Renal cortical epithelial cell (primary cell): ENCODE results near the gene OMA1. TPM values are rescaled to one million over a fixed set of nuclear protein-coding genes. Genes with fewer than 3 reads are reported as not detected.
"Not testable (repeated sequence)": the region's sequence is repeated elsewhere in the genome, so short reads cannot be mapped to it uniquely, and the experiment has no call there.

Source experiments
- DNase-seq: peaks from one replicate; pipeline ENCODE4 v3.0.0-alpha.2; 2011; ENCODE audit warnings: low read depth
- total RNA-seq: library from RNA; depleted of rRNA; stranded (reverse); fragments of >200 nt; gene quantifications from 2 replicates; pipeline ENCODE4 v1.2.3, GENCODE V29; 2014

OMA1 gene
- total RNA-seq, 1 donor from 2014 or later: 29.2 TPM

- DNase-seq: peak; percentile 93
Observed at GRCh38 chr1:58573705-58574591, 27.4 kb upstream of the OMA1 start.

- DNase-seq: no peak
Observed at GRCh38 chr1:58573138-58573537, 26.6 kb upstream of the OMA1 start.

- DNase-seq: peak; percentile 73
Observed at GRCh38 chr1:58572690-58573089, 26.2 kb upstream of the OMA1 start.

DNA sequence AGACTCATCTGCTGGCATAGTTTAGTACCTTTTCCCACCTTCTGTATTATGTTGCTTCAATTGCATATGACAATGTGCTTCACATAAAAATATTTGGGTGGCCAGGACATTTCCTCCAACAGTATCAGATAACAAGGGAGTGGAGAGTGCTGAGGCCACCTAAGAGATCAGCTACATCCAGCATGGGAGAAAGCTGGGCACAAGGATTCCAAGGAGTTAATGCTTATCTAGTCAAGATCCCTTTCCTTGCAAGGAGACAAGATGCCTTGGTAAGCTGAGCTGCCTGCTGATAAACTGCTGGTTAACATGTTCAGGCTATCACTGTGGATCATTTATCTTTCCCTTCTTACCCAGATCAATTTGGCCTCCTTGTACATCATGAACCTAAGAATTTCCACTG is 25.1 kb upstream of the OMA1 start:
- no peak for DNase-seq

GRCh38 chr1:58570817-58571216 is 24.3 kb upstream of the OMA1 start:
- no peak for DNase-seq

- DNase-seq: no peak
Observed at GRCh38 chr1:58570094-58570493, 23.6 kb upstream of the OMA1 start.

DNA sequence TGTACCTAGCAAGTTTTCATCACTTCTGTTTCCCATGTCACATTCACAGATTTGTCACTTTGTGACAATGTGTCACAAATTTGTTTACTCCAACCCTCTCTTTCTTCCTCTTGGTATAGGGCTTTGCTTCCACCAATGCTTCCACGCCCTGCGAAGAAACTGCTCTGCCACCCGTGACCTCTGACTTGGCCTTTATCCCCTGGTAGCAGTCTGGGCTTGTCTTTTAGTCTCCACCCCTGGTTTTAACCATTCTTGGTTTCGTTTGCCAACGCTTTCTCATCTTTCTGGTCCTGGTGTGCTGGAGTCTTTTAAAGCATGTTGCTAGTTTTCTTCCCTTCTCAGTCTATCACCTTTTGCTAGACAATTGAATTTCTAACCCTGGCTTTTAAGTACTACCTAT is 22.4 kb upstream of the OMA1 start:
- no peak for DNase-seq

GRCh38 chr1:58568271-58568860 is 21.8 kb upstream of the OMA1 start:
- DNase-seq: no peak

- DNase-seq: no peak
Observed at GRCh38 chr1:58566339-58566738, 19.8 kb upstream of the OMA1 start.

DNA sequence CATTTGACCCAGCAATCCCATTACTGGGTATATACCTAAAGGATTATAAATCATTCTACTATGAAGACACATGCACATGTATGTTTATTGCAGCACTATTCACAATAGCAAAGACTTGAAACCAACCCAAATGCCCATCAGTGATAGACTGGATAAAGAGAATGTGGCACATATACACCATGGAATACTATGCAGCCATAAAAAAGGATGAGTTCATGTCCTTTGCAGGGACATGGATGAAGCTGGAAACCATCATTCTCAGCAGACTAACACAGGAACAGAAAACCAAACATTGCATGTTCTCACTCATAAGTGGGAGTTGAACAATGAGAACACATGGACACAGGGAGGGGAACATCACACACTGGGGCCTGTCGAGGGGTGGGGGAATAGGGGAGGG is 17.2 kb upstream of the OMA1 start:
- not testable (repeated sequence) for DNase-seq

GRCh38 chr1:58561633-58562032 is 15.1 kb upstream of the OMA1 start:
- DNase-seq: no peak

DNA sequence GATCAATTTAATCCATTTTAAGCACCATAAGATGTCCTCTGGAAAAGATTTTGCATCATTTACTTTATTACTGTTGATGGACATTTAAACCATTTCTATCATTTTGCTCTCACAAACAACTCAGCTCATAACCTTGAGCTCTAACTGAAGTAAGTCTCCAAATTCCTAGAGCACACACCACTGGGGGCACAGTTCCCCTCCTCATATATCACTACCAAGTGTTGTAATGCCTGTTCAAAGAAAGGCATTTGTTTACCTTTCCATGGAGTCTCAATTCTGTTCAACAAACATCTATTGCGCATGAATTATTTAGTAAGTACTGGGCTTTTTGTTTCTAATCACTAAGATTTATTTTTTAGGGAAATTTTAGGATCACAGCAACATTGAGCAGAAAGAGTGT is 8.9 kb upstream of the OMA1 start:
- no peak for DNase-seq

- no peak for DNase-seq
Observed at GRCh38 chr1:58551186-58552140, 4.9 kb upstream of the OMA1 start.

DNA sequence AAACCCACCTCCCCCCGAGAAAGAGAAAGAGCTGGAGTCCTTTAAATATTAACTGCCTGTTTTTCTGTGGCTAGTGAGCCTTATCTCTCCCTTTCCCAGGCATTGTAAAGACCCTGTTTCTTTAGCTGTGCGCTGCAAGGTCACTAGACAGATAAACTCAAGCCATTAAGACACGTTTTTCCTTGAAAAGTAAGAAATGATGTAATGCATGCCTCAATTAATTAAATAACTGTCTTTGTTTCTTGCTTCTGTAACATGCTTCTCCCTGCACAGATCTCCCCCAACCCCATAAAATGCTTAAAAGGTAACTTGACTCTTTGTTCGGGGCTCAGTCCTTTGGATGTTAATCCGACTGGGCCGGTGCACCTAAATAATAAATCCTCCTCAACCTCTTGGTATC is 2.8 kb upstream of the OMA1 start:
- peak; percentile 25 for DNase-seq

DNA sequence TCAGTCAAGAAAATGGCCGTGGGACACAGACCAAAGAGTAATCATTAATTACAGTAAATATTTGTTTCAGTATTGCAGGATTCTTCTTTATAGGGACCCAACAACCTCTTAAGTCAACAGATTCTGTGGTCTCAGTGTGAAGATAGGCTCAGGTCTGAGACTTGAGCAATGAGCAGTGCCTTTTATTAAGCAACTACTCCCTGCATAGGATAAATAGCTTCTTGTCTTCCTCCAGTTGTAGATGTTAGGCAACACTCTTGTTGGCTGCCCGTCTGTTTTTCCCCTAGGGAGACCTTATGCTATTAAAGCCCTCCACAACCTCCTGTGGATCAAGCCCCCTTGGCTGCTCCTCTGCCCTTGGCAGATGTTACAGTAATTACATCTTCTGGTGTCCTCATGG is 1.8 kb upstream of the OMA1 start:
- DNase-seq: peak; percentile 11

- peak; percentile 61 for DNase-seq
Observed at GRCh38 chr1:58545591-58546519, 671 bp downstream of the OMA1 start.

- DNase-seq: no peak
Observed at GRCh38 chr1:58543260-58543659, 3.3 kb downstream of the OMA1 start.

DNA sequence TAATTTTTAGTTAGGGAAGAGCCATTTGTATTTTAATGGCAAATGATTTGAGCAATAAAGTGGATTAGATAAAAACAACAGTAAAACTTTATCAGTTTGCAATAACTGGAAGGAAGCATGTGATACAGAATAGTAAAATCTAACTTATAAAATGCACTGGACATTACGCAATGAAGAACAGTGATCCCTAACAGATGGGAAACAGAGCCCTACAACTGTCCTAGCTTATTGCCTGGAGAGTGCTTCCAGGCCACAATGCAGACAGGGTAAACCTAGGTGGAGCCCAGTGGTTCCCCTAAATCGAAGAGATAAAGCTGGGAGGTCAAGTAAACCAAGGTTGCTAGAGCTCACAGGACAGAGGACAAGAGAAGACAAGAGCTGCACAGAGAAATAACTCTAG is 7.0 kb downstream of the OMA1 start:
- DNase-seq: no peak

GRCh38 chr1:58538821-58539220 is 7.7 kb downstream of the OMA1 start:
- DNase-seq: no peak

DNA sequence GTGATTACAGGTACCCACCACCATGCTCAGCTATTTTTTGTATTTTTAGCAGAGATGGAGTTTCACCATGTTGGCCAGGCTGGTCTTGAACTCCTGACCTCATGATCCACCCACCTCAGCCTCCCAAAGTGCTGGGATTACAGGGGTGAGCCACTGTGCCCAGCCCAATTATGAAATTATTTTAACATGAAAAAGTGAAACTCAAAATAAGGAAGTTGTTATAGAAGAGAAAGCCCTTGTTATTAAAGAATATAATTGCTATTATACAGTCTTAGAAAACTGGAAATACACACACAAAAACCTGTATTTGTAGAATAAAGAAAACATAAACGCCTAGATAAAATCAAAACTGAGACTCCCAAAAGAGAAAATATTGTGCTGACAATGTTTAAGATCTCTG is 14.7 kb downstream of the OMA1 start:
- not testable (repeated sequence) for DNase-seq

DNA sequence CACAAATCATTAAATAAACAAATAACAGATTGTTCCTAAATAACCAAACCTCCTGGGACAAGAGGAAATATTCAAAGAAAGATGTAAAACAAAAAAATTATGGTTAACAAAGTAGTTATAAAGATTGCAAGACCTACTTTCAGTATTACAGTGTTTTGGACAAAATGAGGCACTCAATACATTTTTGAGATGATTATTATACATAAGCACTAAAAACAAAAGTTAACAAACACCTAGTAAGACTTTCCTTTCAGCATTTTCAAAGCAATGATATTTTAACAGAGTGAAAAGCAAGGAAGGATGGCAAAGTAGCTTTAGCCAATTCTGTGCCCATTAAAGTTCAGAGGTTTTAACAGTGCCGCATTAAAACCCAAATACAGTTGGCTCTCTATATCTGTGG is 17.2 kb downstream of the OMA1 start:
- DNase-seq: no peak
